Measurements from ENCODE around the gene NPLOC4.
A peak's percentile ranks its signal among the peaks of the same experiment; 100 is the strongest.

DNA sequence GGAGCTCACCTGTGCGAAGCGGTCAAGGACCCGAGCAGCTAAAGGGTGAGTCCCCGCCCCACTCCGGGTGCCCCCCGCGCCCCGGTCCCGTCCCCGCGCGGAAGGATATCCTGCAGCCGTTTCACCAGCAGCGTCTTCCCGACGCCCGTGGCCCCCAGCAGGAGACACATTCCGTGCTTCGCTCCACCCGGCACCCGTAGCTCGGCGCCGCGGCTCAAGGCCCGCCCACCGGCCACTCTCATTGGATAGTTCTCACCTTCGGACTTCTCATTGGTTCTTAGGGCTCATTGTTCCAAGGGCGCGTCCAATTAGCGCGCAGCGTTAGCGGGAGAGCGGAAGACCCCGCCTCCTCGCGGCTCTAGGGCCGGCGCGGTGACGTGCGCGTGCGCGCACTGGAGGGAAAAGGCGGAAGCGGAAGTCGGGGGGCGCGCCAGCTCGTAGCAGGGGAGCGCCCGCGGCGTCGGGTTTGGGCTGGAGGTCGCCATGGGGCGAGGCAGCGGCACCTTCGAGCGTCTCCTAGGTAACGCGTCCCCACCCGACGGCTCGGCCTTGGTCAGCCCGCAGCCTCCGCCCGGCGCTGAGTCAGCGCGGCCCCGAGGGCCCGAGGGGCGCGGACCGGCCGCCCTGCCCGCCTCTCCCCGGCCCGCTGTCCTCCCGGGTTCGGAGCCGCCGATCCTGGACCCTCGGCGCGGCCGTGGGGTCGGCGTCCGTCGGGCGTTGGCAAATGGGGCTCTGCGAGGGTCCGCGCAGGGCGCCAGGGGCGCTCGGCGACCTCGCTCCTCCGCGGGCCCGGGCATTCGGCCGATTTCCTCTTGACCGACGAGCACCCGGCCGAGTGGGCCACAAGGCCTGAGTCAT lies 46.9 kb upstream of the NPLOC4 start, which contains the start of the genes ARL16 and HGS:
- peak; percentile 52 to 65 for TF ChIP-seq POLR2A (IDR thresholded peaks at IDR 0.05)
- TF ChIP-seq, protein P1, sequence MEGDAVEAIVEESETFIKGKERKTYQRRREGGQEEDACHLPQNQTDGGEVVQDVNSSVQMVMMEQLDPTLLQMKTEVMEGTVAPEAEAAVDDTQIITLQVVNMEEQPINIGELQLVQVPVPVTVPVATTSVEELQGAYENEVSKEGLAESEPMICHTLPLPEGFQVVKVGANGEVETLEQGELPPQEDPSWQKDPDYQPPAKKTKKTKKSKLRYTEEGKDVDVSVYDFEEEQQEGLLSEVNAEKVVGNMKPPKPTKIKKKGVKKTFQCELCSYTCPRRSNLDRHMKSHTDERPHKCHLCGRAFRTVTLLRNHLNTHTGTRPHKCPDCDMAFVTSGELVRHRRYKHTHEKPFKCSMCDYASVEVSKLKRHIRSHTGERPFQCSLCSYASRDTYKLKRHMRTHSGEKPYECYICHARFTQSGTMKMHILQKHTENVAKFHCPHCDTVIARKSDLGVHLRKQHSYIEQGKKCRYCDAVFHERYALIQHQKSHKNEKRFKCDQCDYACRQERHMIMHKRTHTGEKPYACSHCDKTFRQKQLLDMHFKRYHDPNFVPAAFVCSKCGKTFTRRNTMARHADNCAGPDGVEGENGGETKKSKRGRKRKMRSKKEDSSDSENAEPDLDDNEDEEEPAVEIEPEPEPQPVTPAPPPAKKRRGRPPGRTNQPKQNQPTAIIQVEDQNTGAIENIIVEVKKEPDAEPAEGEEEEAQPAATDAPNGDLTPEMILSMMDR (IDR thresholded peaks at IDR 0.05), result no peak
